Trophoblast cell (in vitro differentiated cells and primary cell): ENCODE data around the gene ST6GALNAC3.

Experiments
- DNase-seq, 2 donors: peaks; one replicate each; pipeline ENCODE4 v3.0.0-alpha.2; 2016
- H2AFZ ChIP-seq: 2 replicates; pipeline ENCODE4 v1.6.1; 2013; ENCODE audit warnings: low read length, moderate library complexity, mild to moderate bottlenecking; ENCODE audit not compliant: insufficient read depth, poor library complexity
- H2AK5ac ChIP-seq: 2 replicates; pipeline ENCODE4 v1.6.1; 2013; ENCODE audit warnings: mild to moderate bottlenecking, low read length
- H2BK120ac ChIP-seq: 2 replicates; pipeline ENCODE4 v1.6.1; 2013; ENCODE audit warnings: low read length, mild to moderate bottlenecking, moderate library complexity; ENCODE audit not compliant: insufficient read depth, poor library complexity
- H2BK12ac ChIP-seq: 2 replicates; pipeline ENCODE4 v1.6.1; 2013; ENCODE audit warnings: mild to moderate bottlenecking, low read length, moderate library complexity
- H2BK5ac ChIP-seq: 2 replicates; pipeline ENCODE4 v1.6.1; 2013; ENCODE audit warnings: low read length, low read depth, moderate library complexity, mild to moderate bottlenecking; ENCODE audit not compliant: poor library complexity
- H3K14ac ChIP-seq: 2 replicates; pipeline ENCODE4 v1.6.1; 2013; ENCODE audit warnings: mild to moderate bottlenecking, low read length
- H3K18ac ChIP-seq: 2 replicates; pipeline ENCODE4 v1.6.1; 2013; ENCODE audit warnings: mild to moderate bottlenecking, low read length
- H3K23ac ChIP-seq: 2 replicates; pipeline ENCODE4 v1.6.1; 2013; ENCODE audit warnings: low read length
- H3K27ac ChIP-seq: 2 replicates; pipeline ENCODE4 v1.5.1; 2013; ENCODE audit warnings: low read depth, mild to moderate bottlenecking, inconsistent platforms, low read length, moderate library complexity
- H3K27me3 ChIP-seq: 2 replicates; pipeline ENCODE4 v1.6.1; 2013; ENCODE audit warnings: inconsistent platforms, mild to moderate bottlenecking, low read length, moderate library complexity; ENCODE audit not compliant: insufficient read depth
- H3K36me3 ChIP-seq, 2 experiments: 1 replicate in 1 of 2; 2 replicates in 1 of 2; pipeline ENCODE4 v1.6.1; 2013; ENCODE audit warnings: low read length in 2 of 2, mild to moderate bottlenecking in 2 of 2, moderate library complexity in 1 of 2; ENCODE audit not compliant: insufficient read depth in 2 of 2, control insufficient read depth in 1 of 2
- H3K4ac ChIP-seq: 2 replicates; pipeline ENCODE4 v1.6.1; 2013; ENCODE audit warnings: low read depth, mild to moderate bottlenecking, low read length, moderate library complexity
- H3K4me1 ChIP-seq, 2 experiments: 1 replicate in 1 of 2; 2 replicates in 1 of 2; pipeline ENCODE4 v1.6.1; 2013; ENCODE audit warnings: low read length in 2 of 2, mild to moderate bottlenecking in 2 of 2, moderate library complexity in 1 of 2; ENCODE audit not compliant: insufficient read depth in 2 of 2, control insufficient read depth in 1 of 2
- H3K4me2 ChIP-seq: 2 replicates; pipeline ENCODE4 v1.6.1; 2013; ENCODE audit warnings: inconsistent platforms, mild to moderate bottlenecking, low read length, moderate library complexity
- H3K4me3 ChIP-seq: 2 replicates; pipeline ENCODE4 v1.5.1; 2013; ENCODE audit warnings: mild to moderate bottlenecking, low read depth, low read length, inconsistent platforms
- H3K79me1 ChIP-seq: one replicate; pipeline ENCODE4 v1.6.1; 2013; ENCODE audit warnings: low read length
- H3K79me2 ChIP-seq: 2 replicates; pipeline ENCODE4 v1.6.1; 2013; ENCODE audit warnings: low read length, mild to moderate bottlenecking; ENCODE audit not compliant: control insufficient read depth, insufficient read depth, poor library complexity
- H3K9ac ChIP-seq: 2 replicates; pipeline ENCODE4 v1.6.1; 2013; ENCODE audit warnings: mild to moderate bottlenecking, low read length
- H3K9me3 ChIP-seq: 2 replicates; pipeline ENCODE4 v1.6.1; 2013; ENCODE audit warnings: low read depth, mild to moderate bottlenecking, control low read depth, inconsistent platforms, low read length; ENCODE audit not compliant: insufficient read depth
- H4K12ac ChIP-seq: 2 replicates; pipeline ENCODE4 v1.6.1; 2013; ENCODE audit warnings: low read depth, mild to moderate bottlenecking, low read length, moderate library complexity
- H4K8ac ChIP-seq: 2 replicates; pipeline ENCODE4 v1.6.1; 2013; ENCODE audit warnings: low read depth, mild to moderate bottlenecking, low read length, moderate library complexity
- H4K91ac ChIP-seq: one replicate; pipeline ENCODE4 v1.6.1; 2013; ENCODE audit warnings: low read depth, mild to moderate bottlenecking, low read length, moderate library complexity
- WGBS: extraction: QIAGEN DNeasy Blood & Tissue Kit; methylation state at CpG from one replicate; pipeline ENCODE4 v1.1.7; 2013; ENCODE audit warnings: missing lambda C conversion rate; ENCODE audit not compliant: insufficient read length, insufficient coverage; ENCODE audit errors: extremely low coverage; 5-methylcytosine and 5-hydroxymethylcytosine counted together

The ST6GALNAC3 gene

DNA sequence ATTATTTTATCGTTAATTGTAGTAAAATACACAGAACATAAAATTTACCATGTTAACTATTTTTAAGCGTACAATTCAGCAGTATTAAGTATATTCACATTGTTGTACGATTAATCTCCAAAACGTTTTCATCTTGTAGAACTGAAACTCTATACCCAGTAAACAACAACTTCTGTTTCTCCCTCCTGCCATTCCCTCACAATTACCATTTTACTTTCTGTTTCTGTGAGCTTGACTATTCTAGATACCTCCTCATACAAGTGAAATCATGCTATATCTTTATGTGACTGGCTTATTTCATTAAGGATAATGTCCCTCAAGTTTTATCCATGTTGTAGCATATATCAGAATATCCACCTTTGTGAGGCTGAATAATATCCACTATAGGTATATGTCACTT, 156.8 kb downstream of the ST6GALNAC3 start:
- Histone ChIP-seq H3K79me1 (no peaks in the 10 kb centered on the region), H4K91ac (no peak overlapping the region), H3K79me2 (no peaks in the 10 kb centered on the region), H4K8ac (no peak overlapping the region), H3K4me2 (no peak overlapping the region), H3K27me3 (no peaks in the 10 kb centered on the region), H2AFZ (no peak overlapping the region), H4K12ac (no peak overlapping the region), H3K23ac (no peak overlapping the region), H2AK5ac (no peak overlapping the region), H3K9me3 (no peaks in the 10 kb centered on the region), H3K4me3 (no peak overlapping the region), H2BK12ac (no peak overlapping the region), H2BK120ac (no peak overlapping the region), H3K36me3 (no peaks in the 10 kb centered on the region), H3K14ac (no peak overlapping the region), H3K4me1 (no peaks in the 10 kb centered on the region), H3K4ac (no peak overlapping the region), H3K18ac (no peak overlapping the region), H3K27ac (no peak overlapping the region), H2BK5ac (no peak overlapping the region), H3K9ac (no peak overlapping the region)
- DNase-seq, result no peak
- WGBS, result no CpG with 5 or more reads among the region's 4 CpGs

DNA sequence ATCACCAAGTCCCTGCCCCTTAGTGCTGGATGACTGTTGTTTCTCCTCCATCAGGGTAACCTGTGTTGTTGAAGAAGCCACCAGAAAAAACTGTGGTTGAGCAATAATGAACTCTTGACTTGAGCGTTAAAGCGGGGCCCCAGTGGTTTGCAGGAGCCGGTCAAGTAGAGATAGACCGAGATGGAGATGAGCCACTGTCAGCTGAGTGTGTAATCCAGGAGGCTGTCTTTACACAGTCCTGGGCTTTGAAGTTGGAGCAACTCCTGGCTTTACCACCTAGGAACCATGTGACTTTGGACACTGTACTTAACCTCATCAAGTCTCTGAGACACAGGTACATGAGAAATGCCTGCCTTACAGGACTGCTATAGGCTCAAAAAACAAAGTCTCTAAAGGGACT, 158.1 kb downstream of the ST6GALNAC3 start:
- no peaks in the 10 kb centered on the region for H3K4me1 ChIP-seq
- no peaks in the 10 kb centered on the region for H3K27me3 ChIP-seq
- no peaks in the 10 kb centered on the region for H3K79me1 ChIP-seq
- no peak overlapping the region for H3K4ac ChIP-seq
- no peak overlapping the region for H3K18ac ChIP-seq
- no peak overlapping the region for H3K27ac ChIP-seq
- DNase-seq, result no peak
- H4K91ac ChIP-seq, result no peak overlapping the region
- H3K4me3 ChIP-seq, result no peak overlapping the region
- no peak overlapping the region for H3K9ac ChIP-seq
- H3K36me3 ChIP-seq, result no peaks in the 10 kb centered on the region
- H2AK5ac ChIP-seq, result no peak overlapping the region
- no peaks in the 10 kb centered on the region for H3K79me2 ChIP-seq
- H2BK5ac ChIP-seq, result no peak overlapping the region
- no peak overlapping the region for H3K23ac ChIP-seq
- H3K4me2 ChIP-seq, result no peak overlapping the region
- no peak overlapping the region for H2BK120ac ChIP-seq
- H3K9me3 ChIP-seq, result no peaks in the 10 kb centered on the region
- H2BK12ac ChIP-seq, result no peak overlapping the region
- H2AFZ ChIP-seq, result no peak overlapping the region
- WGBS, result no CpG with 5 or more reads among the region's 4 CpGs
- H4K12ac ChIP-seq, result no peak overlapping the region
- no peak overlapping the region for H3K14ac ChIP-seq
- no peak overlapping the region for H4K8ac ChIP-seq

DNA sequence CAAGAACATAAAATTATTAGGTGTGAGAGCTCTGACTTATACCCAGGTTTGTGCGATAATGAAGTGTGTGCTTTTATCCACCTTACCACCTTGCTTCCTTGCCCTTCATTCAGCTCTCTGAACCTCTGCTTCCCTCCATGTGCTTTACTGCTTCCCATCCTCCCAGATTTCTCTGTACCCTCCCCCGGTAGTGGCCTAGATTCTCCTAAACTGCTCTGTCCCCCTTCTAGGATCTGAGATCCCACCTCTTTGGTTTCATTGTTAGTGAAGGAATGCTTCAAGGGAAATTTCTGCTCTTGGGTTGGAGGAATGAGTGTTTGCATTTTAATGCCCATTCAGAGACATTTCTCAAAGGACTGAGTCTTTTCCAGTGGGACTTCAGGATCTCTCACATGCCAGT, 159.5 kb downstream of the ST6GALNAC3 start:
- no peak overlapping the region for H2BK5ac ChIP-seq
- no peaks in the 10 kb centered on the region for H3K79me2 ChIP-seq
- no peak for DNase-seq
- H4K12ac ChIP-seq, result no peak overlapping the region
- H2AK5ac ChIP-seq, result no peak overlapping the region
- H3K9ac ChIP-seq, result no peak overlapping the region
- H2AFZ ChIP-seq, result no peak overlapping the region
- no peak overlapping the region for H3K4me2 ChIP-seq
- H3K4me1 ChIP-seq, result no peaks in the 10 kb centered on the region
- no peaks in the 10 kb centered on the region for H3K27me3 ChIP-seq
- no peak overlapping the region for H2BK12ac ChIP-seq
- no peak overlapping the region for H2BK120ac ChIP-seq
- WGBS, result no CpG with 5 or more reads among the region's 2 CpGs
- H3K23ac ChIP-seq, result no peak overlapping the region
- no peak overlapping the region for H3K18ac ChIP-seq
- no peak overlapping the region for H3K27ac ChIP-seq
- no peaks in the 10 kb centered on the region for H3K36me3 ChIP-seq
- H3K79me1 ChIP-seq, result no peaks in the 10 kb centered on the region
- H4K91ac ChIP-seq, result no peak overlapping the region
- H3K4ac ChIP-seq, result no peak overlapping the region
- no peak overlapping the region for H3K4me3 ChIP-seq
- H3K9me3 ChIP-seq, result no peaks in the 10 kb centered on the region
- no peak overlapping the region for H4K8ac ChIP-seq
- no peak overlapping the region for H3K14ac ChIP-seq

DNA sequence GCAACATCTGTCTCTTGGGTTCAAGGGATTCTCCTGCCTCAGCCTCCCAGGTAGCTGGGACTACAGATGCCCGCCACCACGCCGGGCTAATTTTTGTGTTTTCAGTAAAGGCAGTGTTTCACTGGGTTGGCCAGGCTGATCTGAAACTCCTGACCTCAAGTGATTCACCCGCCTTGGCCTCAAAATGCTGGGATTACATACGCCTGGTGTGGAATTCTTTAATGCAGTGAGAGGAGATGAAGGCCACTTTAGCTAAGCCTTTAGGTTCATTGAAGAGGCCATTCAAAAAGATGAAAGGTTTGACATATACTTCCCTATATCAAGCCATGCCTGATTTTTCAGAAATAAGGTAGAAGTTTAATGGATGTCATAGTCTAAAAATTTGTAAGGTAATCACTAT, 162.7 kb downstream of the ST6GALNAC3 start:
- H3K9me3 ChIP-seq, result no peaks in the 10 kb centered on the region
- no peak overlapping the region for H3K23ac ChIP-seq
- no peak overlapping the region for H4K12ac ChIP-seq
- peaks cover 3 to 6% of the 10 kb centered on the region in 2 experiments for H3K4me1 ChIP-seq
- no peak overlapping the region for H2BK12ac ChIP-seq
- no peak overlapping the region for H3K27ac ChIP-seq
- no peak overlapping the region for H3K4ac ChIP-seq
- H3K36me3 ChIP-seq, result no peaks in the 10 kb centered on the region
- no peaks in the 10 kb centered on the region for H3K79me2 ChIP-seq
- no peak overlapping the region for H2AK5ac ChIP-seq
- no peak overlapping the region for H2AFZ ChIP-seq
- H3K14ac ChIP-seq, result no peak overlapping the region
- no peak for DNase-seq
- no peaks in the 10 kb centered on the region for H3K27me3 ChIP-seq
- no peak overlapping the region for H3K4me3 ChIP-seq
- no peak overlapping the region for H3K18ac ChIP-seq
- H3K9ac ChIP-seq, result no peak overlapping the region
- H2BK120ac ChIP-seq, result no peak overlapping the region
- no peak overlapping the region for H4K8ac ChIP-seq
- H2BK5ac ChIP-seq, result no peak overlapping the region
- no peak overlapping the region for H4K91ac ChIP-seq
- H3K79me1 ChIP-seq, result no peaks in the 10 kb centered on the region
- no CpG with 5 or more reads among the region's 5 CpGs for WGBS
- no peak overlapping the region for H3K4me2 ChIP-seq
